HEK293 (cell line): ENCODE data around the gene SMAGP.

Experiments used
- CTCF ChIA-PET: fragments of 350-600 bp; formaldehyde crosslinking; extraction: SDS; loops from one replicate; lab custom pipeline; 2021; ENCODE audit warnings: antibody characterized with exemption; lab: Yijun Ruan, JAX
- POLR2A ChIA-PET: fragments of 300-600 bp; formaldehyde crosslinking; extraction: SDS; loops from one replicate; lab custom pipeline; 2020; ENCODE audit warnings: antibody characterized with exemption, inconsistent platforms; lab: Yijun Ruan, JAX
- H3K27ac ChIP-seq: fragments of 200-500 bp; sonication (Bioruptor generic); 2 replicates; pipeline ENCODE4 v1.5.1; 2014; ENCODE audit warnings: low read depth, low read length, control low read depth, inconsistent platforms; ENCODE audit errors: extremely low read depth
- H3K36me3 ChIP-seq, 2 experiments: fragments of 200-500 bp in 1 of 2; sonication (Bioruptor generic) in 1 of 2; 1 replicate in 1 of 2; 2 replicates in 1 of 2; pipeline ENCODE4 v1.5.1; 2014 to 2017; ENCODE audit warnings: inconsistent platforms in 2 of 2, low read length in 2 of 2; ENCODE audit not compliant: control insufficient read depth in 2 of 2, insufficient read depth in 1 of 2
- H3K4me1 ChIP-seq: fragments of 200-500 bp; sonication (Bioruptor generic); 2 replicates; pipeline ENCODE4 v1.5.1; 2014; ENCODE audit warnings: mild to moderate bottlenecking, low read length, inconsistent platforms; ENCODE audit not compliant: control insufficient read depth, insufficient read depth
- H3K4me3 ChIP-seq: 2 replicates; pipeline ENCODE4 v1.5.1; 2011; ENCODE audit warnings: low read depth, mild to moderate bottlenecking, control low read depth, low read length, moderate library complexity
- H3K9me3 ChIP-seq: fragments of 200-500 bp; sonication (Bioruptor generic); 2 replicates; pipeline ENCODE4 v1.5.1; 2014; ENCODE audit warnings: low read depth, low read length, inconsistent platforms; ENCODE audit not compliant: control insufficient read depth, insufficient read depth
- KLF17 ChIP-seq: fragments of 450-650 bp; formaldehyde crosslinking; IDR thresholded peaks from 2 replicates; pipeline ENCODE4 v1.5.1; 2016; ENCODE audit warnings: missing biosample characterization, missing genetic modification characterization
- SCRT1 ChIP-seq: fragments of 450-650 bp; formaldehyde crosslinking; IDR thresholded peaks from 2 replicates; pipeline ENCODE4 v1.5.1; 2016; ENCODE audit warnings: missing biosample characterization, missing genetic modification characterization, borderline replicate concordance
- SETDB1 ChIP-seq: IDR thresholded peaks from one replicate; pipeline ENCODE4 v1.6.1; 2017; ENCODE audit warnings: mild to moderate bottlenecking, low read length, moderate library complexity, mixed read lengths; ENCODE audit not compliant: insufficient read length
- SP3 ChIP-seq: fragments of 450-650 bp; formaldehyde crosslinking; IDR thresholded peaks from 2 replicates; pipeline ENCODE4 v1.5.1; 2016; ENCODE audit warnings: missing biosample characterization, missing genetic modification characterization
- ZBTB17 ChIP-seq: fragments of 450-650 bp; formaldehyde crosslinking; IDR thresholded peaks from 2 replicates; pipeline ENCODE4 v1.5.1; 2016; ENCODE audit warnings: missing biosample characterization, missing genetic modification characterization
- ZBTB48 ChIP-seq: fragments of 450-650 bp; formaldehyde crosslinking; IDR thresholded peaks from 2 replicates; pipeline ENCODE4 v1.5.1; 2016; ENCODE audit warnings: missing biosample characterization, missing genetic modification characterization
- ZBTB7A ChIP-seq: fragments of 450-650 bp; formaldehyde crosslinking; IDR thresholded peaks from 2 replicates; pipeline ENCODE4 v1.5.1; 2016; ENCODE audit warnings: low read depth, missing biosample characterization, missing genetic modification characterization
- ZFP37 ChIP-seq: fragments of 450-650 bp; formaldehyde crosslinking; IDR thresholded peaks from 2 replicates; pipeline ENCODE4 v1.5.1; 2016; ENCODE audit warnings: missing biosample characterization, missing genetic modification characterization
- ZIC2 ChIP-seq: fragments of 450-650 bp; formaldehyde crosslinking; IDR thresholded peaks from 2 replicates; pipeline ENCODE4 v1.5.1; 2016; ENCODE audit warnings: missing biosample characterization, missing genetic modification characterization
- ZNF121 ChIP-seq: fragments of 450-650 bp; formaldehyde crosslinking; IDR thresholded peaks from 2 replicates; pipeline ENCODE4 v1.5.1; 2016; ENCODE audit warnings: missing biosample characterization, missing genetic modification characterization
- ZNF202 ChIP-seq: fragments of 450-650 bp; formaldehyde crosslinking; IDR thresholded peaks from 2 replicates; pipeline ENCODE4 v1.5.1; 2016; ENCODE audit warnings: missing biosample characterization, missing genetic modification characterization, borderline replicate concordance
- ZNF239 ChIP-seq: fragments of 450-650 bp; formaldehyde crosslinking; IDR thresholded peaks from 2 replicates; pipeline ENCODE4 v1.5.1; 2016; ENCODE audit warnings: missing biosample characterization, missing genetic modification characterization
- ZNF274 ChIP-seq, 2 experiments: fragments of 200-500 bp in 1 of 2; fragments of 450-650 bp in 1 of 2; sonication (Bioruptor generic) in 1 of 2; formaldehyde crosslinking in 1 of 2; IDR thresholded peaks; 2 replicates each; pipeline versions ENCODE4 v1.5.1 to v1.6.1; 2014 to 2016; ENCODE audit warnings: borderline replicate concordance in 1 of 2, inconsistent platforms in 1 of 2, low read length in 1 of 2, missing biosample characterization in 1 of 2, missing genetic modification characterization in 1 of 2
- ZNF350 ChIP-seq: fragments of 450-650 bp; formaldehyde crosslinking; IDR thresholded peaks from 2 replicates; pipeline ENCODE4 v1.5.0; 2017; ENCODE audit warnings: missing biosample characterization, mild to moderate bottlenecking, missing genetic modification characterization
- ZNF366 ChIP-seq: fragments of 450-650 bp; formaldehyde crosslinking; conservative IDR thresholded peaks from 2 replicates; pipeline ENCODE4 v1.5.1; 2016; ENCODE audit warnings: missing biosample characterization, missing genetic modification characterization
- ZNF423 ChIP-seq: fragments of 450-650 bp; formaldehyde crosslinking; IDR thresholded peaks from 2 replicates; pipeline ENCODE4 v1.5.1; 2016; ENCODE audit warnings: missing biosample characterization, missing genetic modification characterization
- ZNF529 ChIP-seq: fragments of 450-650 bp; formaldehyde crosslinking; IDR thresholded peaks from 2 replicates; pipeline ENCODE4 v1.5.1; 2017; ENCODE audit warnings: missing genetic modification characterization, missing biosample characterization; ENCODE audit not compliant: insufficient replicate concordance
- ZNF561 ChIP-seq: fragments of 450-650 bp; IDR thresholded peaks from 2 replicates; pipeline ENCODE4 v1.5.1; 2018; ENCODE audit warnings: missing biosample characterization, missing genetic modification characterization, borderline replicate concordance
- ZNF664 ChIP-seq: fragments of 450-650 bp; formaldehyde crosslinking; IDR thresholded peaks from 2 replicates; pipeline ENCODE4 v1.5.1; 2016; ENCODE audit warnings: missing biosample characterization, missing genetic modification characterization
- ZNF776 ChIP-seq: fragments of 450-650 bp; formaldehyde crosslinking; IDR thresholded peaks from 2 replicates; pipeline ENCODE4 v1.5.0; 2017; ENCODE audit warnings: missing biosample characterization, missing genetic modification characterization, borderline replicate concordance
- ZNF785 ChIP-seq: fragments of 450-650 bp; formaldehyde crosslinking; IDR thresholded peaks from 2 replicates; pipeline ENCODE4 v1.5.1; 2016; ENCODE audit warnings: missing biosample characterization, missing genetic modification characterization
- ZNF830 ChIP-seq: fragments of 450-650 bp; IDR thresholded peaks from 2 replicates; pipeline ENCODE4 v1.5.0; 2018; ENCODE audit warnings: missing biosample characterization, missing genetic modification characterization, low read depth, mild to moderate bottlenecking, moderate library complexity
- ZSCAN16 ChIP-seq: fragments of 450-650 bp; formaldehyde crosslinking; IDR thresholded peaks from 2 replicates; pipeline ENCODE4 v1.5.1; 2016; ENCODE audit warnings: missing biosample characterization, missing genetic modification characterization
- ZXDB ChIP-seq: fragments of 450-650 bp; formaldehyde crosslinking; IDR thresholded peaks from 2 replicates; pipeline ENCODE4 v1.5.1; 2016; ENCODE audit warnings: missing biosample characterization, missing genetic modification characterization
- TF ChIP-seq, protein P1 (sequence below): fragments of 450-650 bp; formaldehyde crosslinking; IDR thresholded peaks from 2 replicates; pipeline ENCODE4 v1.5.1; 2017; ENCODE audit warnings: missing biosample characterization, missing genetic modification characterization
- TF ChIP-seq, protein P2 (sequence below): fragments of 450-650 bp; formaldehyde crosslinking; IDR thresholded peaks from 2 replicates; pipeline ENCODE4 v1.5.1; 2016; ENCODE audit warnings: missing biosample characterization, missing genetic modification characterization, borderline replicate concordance
- TF ChIP-seq, protein P3 (sequence below): fragments of 450-650 bp; formaldehyde crosslinking; IDR thresholded peaks from 2 replicates; pipeline ENCODE4 v1.5.1; 2016; ENCODE audit warnings: missing biosample characterization, missing genetic modification characterization

SMAGP gene

DNA sequence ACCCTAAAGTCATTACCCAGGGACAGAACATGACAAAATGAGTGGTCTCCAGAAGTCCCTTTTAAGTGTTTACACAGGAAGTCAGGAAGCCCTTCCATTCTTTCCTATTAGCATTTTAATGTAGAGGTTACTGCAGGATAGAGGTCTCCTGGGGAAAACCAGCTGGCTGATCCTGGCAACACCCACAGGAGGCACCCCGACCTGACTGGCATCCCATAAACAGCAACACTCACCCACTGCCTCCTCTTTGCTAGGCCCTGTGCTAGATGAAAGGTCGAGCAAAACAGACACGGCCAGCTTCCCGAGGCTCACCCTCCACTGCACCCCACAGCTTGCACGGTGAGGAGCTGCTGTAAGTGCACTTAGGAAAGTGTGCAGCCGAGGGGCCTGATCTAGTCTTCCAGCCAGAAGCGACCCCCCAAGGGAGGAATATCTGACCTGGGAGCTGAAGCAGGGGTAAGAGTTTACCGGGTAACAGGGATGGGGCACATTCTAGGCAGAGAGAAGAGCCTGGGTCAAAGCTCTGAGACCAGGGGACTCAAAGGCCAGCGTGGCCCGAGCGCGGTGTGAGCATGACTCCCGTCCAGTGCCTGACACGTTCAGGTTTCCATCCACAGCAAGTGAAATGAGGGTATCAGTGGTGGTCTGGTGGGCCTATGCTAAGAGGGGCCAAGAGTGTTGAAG, 22.6 kb downstream of the SMAGP start:
- no peak overlapping the region for H3K4me3 ChIP-seq
- POLR2A ChIA-PET, result no interaction called here
- no peak for TF ChIP-seq ZNF561 (tag by site-specific recombination)
- no peak for TF ChIP-seq ZNF529 (tag by site-specific recombination)
- TF ChIP-seq ZIC2 (tag by site-specific recombination), result peak; percentile 80
- 0 out of 2 replicates have a peak, but pooled peaks have one; percentile 44 for TF ChIP-seq KLF17
- peak; percentile 30; the same call in 1 of the 2 replicates for TF ChIP-seq ZNF423 (tag by site-specific recombination)
- no peak for TF ChIP-seq ZNF664 (tag by site-specific recombination)
- TF ChIP-seq, all 188 proteins: peak for 3
- no peak overlapping the region for H3K27ac ChIP-seq
- H3K36me3 ChIP-seq, result peaks cover 10 to 26% of the 10 kb centered on the region in 2 experiments
- CTCF ChIA-PET, result interaction anchor here (0.5 kb wide), 1 partner anchor 422 kb away, joined by 4 read pairs; no protein-coding TSS in a partner anchor
- H3K9me3 ChIP-seq, result no peaks in the 10 kb centered on the region
- no peaks in the 10 kb centered on the region for H3K4me1 ChIP-seq

GRCh38 chr12:51246254-51246853, 23.9 kb downstream of the SMAGP start:
- ChIA-PET CTCF (no interaction called here), POLR2A (no interaction called here)
- Histone ChIP-seq H3K4me3 (no peak overlapping the region), H3K4me1 (no peaks in the 10 kb centered on the region), H3K27ac (no peak overlapping the region), H3K36me3 (peaks cover 21 to 39% of the 10 kb centered on the region in 2 experiments), H3K9me3 (no peaks in the 10 kb centered on the region)
- no peak for TF ChIP-seq ZBTB48 (tag by site-specific recombination)
- no peak for TF ChIP-seq ZSCAN16 (tag by site-specific recombination)
- TF ChIP-seq ZNF830 (tag by site-specific recombination), result no peak
- no peak for TF ChIP-seq ZNF785 (tag by site-specific recombination)
- TF ChIP-seq SCRT1 (tag by site-specific recombination), result no peak
- TF ChIP-seq, protein P1, sequence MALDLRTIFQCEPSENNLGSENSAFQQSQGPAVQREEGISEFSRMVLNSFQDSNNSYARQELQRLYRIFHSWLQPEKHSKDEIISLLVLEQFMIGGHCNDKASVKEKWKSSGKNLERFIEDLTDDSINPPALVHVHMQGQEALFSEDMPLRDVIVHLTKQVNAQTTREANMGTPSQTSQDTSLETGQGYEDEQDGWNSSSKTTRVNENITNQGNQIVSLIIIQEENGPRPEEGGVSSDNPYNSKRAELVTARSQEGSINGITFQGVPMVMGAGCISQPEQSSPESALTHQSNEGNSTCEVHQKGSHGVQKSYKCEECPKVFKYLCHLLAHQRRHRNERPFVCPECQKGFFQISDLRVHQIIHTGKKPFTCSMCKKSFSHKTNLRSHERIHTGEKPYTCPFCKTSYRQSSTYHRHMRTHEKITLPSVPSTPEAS (tag by site-specific recombination), result peak; percentile 90
- no peak for TF ChIP-seq ZNF202 (tag by site-specific recombination)
- no peak for TF ChIP-seq ZNF274 (IDR thresholded peaks at IDR 0.05; ENCODE audit: low read length)
- no peak for TF ChIP-seq ZNF274 (tag by site-specific recombination; IDR thresholded peaks at IDR 0.05; ENCODE audit: borderline replicate concordance)
- no peak for TF ChIP-seq ZBTB7A (tag by site-specific recombination)
- TF ChIP-seq ZNF239 (tag by site-specific recombination), result no peak
- TF ChIP-seq ZNF121 (tag by site-specific recombination), result no peak
- TF ChIP-seq ZXDB (tag by site-specific recombination), result no peak
- TF ChIP-seq, protein P2, sequence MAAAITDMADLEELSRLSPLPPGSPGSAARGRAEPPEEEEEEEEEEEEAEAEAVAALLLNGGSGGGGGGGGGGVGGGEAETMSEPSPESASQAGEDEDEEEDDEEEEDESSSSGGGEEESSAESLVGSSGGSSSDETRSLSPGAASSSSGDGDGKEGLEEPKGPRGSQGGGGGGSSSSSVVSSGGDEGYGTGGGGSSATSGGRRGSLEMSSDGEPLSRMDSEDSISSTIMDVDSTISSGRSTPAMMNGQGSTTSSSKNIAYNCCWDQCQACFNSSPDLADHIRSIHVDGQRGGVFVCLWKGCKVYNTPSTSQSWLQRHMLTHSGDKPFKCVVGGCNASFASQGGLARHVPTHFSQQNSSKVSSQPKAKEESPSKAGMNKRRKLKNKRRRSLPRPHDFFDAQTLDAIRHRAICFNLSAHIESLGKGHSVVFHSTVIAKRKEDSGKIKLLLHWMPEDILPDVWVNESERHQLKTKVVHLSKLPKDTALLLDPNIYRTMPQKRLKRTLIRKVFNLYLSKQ (tag by site-specific recombination), result no peak
- no peak for TF ChIP-seq ZNF350 (tag by site-specific recombination)
- 0 out of 2 replicates have a peak, but pooled peaks have one; percentile 15 for TF ChIP-seq ZBTB17 (tag by site-specific recombination)
- TF ChIP-seq ZFP37 (tag by site-specific recombination), result no peak
- no peak for TF ChIP-seq SETDB1
- 0 out of 2 replicates have a peak, but pooled peaks have one; percentile 52 for TF ChIP-seq ZNF366 (tag by site-specific recombination)
- TF ChIP-seq, protein P3, sequence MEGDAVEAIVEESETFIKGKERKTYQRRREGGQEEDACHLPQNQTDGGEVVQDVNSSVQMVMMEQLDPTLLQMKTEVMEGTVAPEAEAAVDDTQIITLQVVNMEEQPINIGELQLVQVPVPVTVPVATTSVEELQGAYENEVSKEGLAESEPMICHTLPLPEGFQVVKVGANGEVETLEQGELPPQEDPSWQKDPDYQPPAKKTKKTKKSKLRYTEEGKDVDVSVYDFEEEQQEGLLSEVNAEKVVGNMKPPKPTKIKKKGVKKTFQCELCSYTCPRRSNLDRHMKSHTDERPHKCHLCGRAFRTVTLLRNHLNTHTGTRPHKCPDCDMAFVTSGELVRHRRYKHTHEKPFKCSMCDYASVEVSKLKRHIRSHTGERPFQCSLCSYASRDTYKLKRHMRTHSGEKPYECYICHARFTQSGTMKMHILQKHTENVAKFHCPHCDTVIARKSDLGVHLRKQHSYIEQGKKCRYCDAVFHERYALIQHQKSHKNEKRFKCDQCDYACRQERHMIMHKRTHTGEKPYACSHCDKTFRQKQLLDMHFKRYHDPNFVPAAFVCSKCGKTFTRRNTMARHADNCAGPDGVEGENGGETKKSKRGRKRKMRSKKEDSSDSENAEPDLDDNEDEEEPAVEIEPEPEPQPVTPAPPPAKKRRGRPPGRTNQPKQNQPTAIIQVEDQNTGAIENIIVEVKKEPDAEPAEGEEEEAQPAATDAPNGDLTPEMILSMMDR, result peak; percentile 64; the same call in 1 of the 2 replicates
- TF ChIP-seq ZNF776, result no peak
- no peak for TF ChIP-seq SP3 (tag by site-specific recombination)
